CD4-positive, alpha-beta T cell treated with Interleukin-2 at 100 ng/mL for 4 hours (primary cell): ENCODE measurements around the gene YOD1.

Experiments
- DNase-seq: peaks from one replicate; pipeline ENCODE4 v3.0.0-alpha.2; 2020; ENCODE audit warnings: low spot score

The YOD1 gene

DNA sequence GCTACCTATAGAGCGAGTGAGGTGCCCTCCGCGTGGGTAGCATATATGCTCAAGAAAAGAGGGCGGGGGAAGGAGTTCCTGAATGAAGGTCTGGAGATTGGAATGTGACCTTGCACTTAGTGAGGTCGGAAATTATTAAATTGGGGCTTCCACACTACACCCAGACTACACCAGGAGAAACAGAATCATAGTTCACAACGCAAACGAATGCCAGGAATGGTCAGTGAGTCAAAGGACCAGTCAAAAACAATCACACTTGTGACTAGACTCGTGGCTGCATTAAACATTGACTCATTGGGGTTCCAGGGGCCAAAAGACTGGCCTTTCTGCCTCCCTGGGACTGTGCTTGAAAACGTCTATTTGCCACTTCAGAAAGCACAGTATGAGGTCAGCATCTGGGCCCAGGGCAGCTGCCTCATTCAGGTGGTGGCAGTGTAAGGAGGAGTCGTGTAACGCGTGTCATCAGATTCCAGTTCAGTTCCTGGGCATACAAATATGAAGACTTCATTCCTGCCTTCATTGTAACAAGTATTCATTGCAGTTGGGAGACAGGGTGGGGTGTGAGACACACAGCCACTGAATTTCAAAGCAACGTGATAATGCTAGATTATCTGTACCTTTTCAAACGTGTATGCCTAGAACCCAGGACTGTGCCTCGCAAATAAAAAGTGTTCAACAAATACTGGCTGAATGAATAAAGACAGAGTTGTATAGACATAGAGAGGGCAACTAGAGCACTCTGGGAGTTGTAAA is at the start of gene YOD1:
Gene YOD1, minus strand, starts transcription at position 18 of the 753 bp plus-strand sequence. CDS start 178 bp downstream, outside the sequence.
- DNase-seq, result no peak

DNA sequence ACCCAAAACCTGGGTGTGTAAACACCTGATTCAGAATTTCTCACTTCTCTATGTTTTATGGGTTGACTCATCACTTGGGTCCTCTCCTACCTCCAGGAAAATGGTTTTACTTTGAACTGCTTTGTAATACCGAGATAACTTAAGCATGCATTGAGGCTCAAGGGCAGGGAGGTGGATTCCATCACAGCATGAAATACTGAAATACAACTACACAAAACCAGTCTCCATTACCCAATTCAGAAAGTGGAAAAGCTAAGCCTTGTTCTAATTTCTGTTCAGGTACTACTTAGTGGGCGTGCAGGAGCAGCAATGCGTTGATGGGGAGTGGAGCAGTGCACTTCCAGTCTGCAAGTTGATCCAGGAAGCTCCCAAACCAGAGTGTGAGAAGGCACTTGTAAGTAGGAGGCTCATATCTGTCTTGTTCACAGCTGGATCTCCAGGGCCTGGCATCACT is 46.9 kb upstream of the YOD1 start:
- no peak for DNase-seq

DNA sequence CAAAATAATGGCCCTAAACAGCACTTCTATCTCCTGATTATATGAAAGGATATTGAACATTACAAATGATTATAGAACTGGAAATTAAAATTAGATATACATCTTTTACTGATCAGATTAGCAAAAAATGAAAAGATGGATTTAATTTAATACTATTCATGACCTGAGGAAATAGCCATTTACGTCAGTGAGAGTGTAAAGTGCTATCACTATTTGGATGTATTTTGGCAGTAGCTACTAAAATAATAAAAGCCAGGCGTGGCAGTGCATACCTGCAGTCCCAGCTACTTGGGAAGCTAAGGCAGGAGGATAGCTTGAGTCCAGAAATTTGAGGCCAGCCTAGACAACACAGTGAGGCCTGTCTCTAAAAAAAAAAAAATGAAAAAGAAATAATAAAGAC is 42.9 kb upstream of the YOD1 start:
- DNase-seq, result no peak

DNA sequence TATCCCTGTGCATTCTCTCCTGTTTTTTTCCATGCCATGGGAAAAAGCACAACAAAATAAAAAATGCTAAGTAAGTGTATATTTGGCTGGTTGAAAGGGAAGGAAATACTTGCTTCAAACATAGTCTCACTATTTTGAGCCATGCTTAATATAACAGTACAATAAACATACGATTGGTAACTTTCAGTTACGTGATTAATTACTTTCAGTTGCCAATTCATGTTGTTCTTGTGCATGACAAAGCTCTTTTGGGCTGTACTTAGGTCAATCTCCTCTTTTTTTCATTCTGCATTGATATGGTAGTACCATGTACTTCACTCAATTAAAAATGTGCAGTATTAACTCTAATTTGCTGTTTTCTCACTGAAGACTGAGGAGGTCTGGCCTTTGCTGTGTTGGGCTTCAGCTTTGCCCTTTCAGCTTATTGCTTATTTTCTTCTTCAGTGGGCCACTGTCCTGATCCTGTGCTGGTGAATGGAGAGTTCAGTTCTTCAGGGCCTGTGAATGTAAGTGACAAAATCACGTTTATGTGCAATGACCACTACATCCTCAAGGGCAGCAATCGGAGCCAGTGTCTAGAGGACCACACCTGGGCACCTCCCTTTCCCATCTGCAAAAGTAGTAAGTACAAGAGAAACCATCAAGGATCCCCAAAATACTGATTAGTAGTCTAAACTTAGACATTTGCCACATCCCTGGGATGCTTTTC is 40.3 kb upstream of the YOD1 start:
- DNase-seq, result no peak

DNA sequence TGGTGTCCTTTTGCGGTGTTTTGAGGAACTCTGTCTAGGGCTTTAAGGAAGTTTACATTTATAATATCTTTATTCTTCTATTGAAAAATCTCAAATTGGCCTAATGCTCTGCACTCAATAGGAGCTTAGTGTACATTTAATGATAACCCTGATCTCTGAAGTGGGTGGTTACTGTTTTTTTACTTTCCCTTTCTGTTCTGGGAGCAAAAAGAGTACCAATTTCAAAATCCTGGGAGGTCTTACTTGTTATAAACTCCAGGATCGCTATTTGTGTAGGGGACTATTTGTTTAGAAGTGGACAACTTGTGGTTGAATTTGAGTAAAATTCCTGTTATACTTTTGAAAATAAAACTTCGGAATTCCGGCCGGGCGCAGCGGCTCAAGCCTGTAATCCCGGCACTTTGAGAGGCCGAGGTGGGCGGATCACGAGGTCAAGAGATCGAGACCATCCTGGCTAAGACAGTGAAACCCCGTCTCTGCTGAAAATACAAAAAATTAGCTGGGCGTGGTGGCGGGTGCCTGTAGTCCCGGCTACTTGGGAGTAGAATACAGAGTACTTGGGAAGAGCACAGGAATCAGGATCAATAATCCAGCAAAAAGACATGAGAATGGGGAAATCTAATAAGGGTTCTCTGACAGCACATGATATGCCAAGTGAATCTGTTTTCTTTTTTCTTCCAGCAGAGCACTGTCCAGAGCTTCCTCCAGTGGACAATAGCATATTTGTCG is 38.8 kb upstream of the YOD1 start:
- DNase-seq, result no peak

DNA sequence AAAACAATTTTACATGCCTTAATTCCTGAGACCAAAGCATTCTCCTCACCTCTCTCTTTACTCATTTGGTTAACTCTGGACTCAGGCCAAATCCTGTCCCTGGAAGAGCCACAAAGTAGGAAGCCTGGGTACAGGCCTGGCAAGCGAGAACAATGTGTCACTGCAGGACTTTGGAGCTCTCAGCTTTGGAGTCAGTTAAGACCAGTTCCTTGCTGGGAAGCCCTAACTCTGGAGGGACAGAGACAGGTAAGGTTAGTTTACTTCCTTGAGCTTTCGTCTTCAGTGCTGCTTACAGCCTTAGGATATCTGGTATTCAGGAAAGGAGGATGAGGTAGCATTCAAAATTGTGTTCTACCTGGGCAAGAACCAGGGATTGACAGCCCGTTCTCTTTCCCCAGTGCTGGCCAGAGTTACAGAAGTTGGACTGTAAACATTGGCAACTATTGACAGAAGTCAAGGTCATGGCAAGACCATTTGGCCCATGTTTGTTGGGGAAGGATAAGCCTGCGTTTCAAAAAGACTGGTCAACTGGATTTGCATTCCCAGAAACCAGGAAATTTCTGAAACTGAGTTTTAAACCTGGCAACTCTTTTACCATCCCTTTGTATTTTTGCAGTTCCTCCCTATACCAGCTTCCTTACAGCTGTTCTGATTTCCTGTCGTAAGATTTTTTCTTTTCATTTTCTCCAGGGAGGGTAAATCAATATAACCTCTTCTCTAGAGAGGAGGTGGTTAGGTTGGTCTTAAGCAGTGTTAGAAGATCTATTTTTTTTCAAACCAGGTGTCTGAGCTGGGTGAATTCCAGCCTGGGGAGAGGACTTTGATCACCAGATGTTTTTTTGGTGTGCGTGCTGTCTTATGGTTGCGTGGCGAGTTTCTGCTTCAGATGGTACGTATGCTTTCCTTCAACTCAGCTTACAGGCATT is 38.0 kb upstream of the YOD1 start, which contains the start of gene C4BPB:
Gene C4BPB, plus strand, starts transcription at position 160 of the 926 bp plus-strand sequence. Its CDS starts 672 bp downstream, at position 832.
- no peak for DNase-seq

DNA sequence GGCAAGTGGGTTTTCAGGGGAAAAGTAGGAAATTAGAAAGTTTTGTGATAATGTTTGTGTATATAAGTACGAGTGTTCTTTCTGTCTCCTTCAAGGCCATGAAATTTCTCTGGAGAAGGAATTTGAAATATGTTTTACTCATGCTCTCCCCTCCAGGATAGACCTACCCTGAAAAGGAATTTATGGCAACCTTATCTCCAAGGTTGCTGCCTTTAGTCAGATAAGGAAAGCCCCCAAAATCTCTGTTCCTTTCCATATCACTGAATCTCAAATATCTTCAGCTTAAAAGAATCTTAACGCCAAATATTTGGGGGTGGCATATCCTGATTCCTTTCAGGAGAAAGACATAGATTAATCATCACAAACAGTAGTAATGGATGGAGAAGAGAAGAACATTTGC is 37.2 kb upstream of the YOD1 start:
- DNase-seq, result no peak

DNA sequence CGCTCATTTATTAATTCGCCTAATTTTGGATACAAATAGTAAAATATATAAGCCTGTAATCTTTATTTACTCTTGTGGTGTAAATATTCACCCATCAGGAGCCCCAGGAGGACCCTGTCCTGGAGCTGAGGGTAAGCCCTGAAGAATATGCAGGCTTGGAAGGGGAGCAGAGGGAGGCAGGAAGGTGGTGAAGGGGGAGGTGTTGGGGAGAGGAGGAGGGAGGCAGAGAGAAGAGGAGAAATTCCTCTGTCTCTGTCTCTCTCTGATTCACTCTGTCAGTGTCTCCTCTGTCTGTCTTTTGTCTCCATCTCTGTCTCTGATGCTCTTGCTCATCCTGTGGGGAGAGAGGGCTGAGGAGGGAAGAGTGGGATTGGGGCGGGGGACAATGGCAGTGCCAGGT is 34.9 kb upstream of the YOD1 start:
- no peak for DNase-seq

DNA sequence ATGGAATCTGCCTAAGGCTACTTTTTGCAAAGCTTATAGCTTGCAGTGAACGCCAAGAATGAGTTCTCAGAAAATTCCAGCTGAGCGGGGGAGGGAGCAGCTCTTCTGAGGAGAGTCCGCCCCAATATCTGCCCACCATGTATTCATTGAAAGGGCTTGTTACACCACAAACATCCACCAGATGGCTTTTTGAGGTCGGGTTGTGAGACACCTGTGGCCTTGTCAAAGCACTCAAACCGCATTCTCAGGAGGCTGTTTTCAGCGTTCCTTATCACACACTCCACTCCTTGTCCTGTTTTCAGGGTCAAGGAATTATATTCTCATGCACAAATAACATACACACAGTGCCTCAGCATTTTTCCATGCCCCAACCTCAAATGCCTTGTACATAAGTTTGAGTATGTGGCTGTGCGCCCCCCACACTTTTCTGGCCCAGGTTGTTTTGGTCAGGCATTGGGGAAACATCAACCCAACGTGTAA is 33.7 kb upstream of the YOD1 start:
- peak; percentile 67 for DNase-seq

DNA sequence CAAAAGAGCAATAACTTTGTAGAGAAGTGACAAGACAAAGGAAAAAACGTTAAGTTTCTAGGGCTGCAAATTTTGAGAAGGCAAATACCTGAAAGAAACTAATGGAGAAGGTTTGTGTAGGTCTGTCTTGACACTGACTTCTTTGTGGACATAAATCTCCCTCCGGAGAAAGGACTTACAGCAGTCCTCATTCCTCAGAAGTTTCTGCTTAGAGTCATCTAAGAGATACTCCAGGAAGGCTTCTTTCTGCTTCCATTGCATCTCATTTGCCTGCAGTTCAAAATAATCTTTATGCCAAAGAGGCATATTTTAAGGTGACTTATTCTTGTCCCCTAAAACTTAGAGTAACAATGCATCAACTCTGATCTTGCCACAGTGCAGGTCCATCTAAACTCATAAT is 33.2 kb upstream of the YOD1 start:
- DNase-seq, result no peak

DNA sequence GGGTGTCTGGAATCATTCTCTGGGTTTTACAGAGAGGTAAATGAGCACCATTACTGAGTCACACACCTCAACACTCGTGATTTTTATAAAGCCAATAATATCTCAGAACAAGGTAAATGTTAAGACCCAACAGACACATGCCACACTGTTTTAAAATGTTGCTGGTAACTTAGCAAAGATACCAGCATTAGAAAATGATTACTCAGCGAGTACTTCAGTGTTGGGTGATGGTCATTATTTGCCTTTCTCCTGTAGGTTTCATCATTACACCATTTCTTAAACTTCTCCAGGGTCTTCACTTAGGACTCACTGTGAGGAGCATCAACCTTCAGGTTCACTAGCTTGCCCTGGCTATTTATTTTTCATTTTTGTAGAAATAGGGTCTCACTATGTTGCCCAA is 30.8 kb upstream of the YOD1 start:
- DNase-seq, result no peak

DNA sequence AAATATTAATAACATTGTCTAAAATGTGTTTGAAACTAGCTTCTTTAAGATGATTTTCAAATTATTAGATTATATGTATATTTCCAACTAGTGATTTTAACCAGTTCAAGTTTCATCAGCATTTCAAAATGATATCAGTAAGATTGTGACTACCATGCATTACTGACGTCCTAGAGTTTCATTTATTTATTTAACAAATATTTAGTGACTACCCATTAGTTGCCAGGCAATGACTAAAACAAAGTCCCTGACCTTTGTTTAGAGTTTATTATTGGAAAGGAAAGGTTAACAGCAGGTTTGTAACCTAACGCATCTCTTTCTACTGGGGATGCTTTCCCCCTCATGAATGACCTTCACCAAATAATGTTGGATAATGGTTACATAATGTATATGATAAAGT is 30.1 kb upstream of the YOD1 start:
- no peak for DNase-seq

DNA sequence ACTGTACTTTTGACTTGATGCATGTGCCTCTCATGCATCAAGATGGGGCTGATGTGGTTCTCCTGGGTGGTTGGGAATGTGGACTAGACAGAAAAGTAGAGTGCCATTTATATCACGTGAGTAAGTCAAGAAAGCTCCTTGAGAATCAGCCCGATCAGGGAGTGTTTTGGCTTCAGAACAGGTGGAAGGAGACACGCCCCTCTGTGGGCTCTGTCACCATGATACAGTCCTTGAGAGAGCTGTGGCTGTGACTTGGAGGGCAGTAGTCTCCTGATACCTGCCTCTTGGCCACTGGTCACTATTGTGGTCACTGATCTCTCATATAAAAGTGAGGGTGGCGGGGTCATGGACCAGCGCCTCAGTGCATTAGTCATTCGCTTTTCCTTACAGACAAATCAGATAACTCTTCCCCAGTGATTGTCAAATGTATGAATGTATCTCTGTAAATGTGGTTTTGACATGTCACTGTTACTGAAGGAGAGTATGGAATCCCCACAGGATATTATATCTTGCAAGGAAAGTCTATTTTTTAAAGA is 28.8 kb upstream of the YOD1 start:
- DNase-seq, result no peak

DNA sequence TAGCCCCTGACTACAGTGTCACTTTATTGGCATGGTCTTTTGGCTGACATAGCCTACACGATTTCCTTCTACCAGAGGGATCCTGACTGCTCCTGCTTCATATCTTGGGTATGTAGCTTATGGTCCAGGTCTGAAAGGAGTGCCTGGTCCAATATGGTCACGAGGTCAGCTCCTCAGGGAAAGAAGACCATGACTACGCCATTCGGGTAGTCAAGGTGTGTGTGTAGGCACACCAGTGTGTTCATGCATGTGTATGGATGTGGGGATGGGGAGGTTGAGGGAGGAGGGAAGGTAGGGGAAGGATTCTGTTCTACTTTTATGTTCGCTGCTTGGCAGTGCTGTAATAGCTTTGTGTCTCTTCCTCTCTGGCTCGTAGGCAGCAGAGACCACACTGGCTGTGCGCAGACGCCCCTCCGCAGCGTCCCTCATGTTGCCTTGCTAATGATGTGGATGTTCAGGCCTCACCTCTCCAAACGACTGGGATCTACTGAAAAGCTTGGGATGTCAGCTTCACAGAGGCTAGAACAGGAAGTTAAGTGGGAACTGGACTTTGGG is 27.6 kb upstream of the YOD1 start:
- DNase-seq, result no peak

DNA sequence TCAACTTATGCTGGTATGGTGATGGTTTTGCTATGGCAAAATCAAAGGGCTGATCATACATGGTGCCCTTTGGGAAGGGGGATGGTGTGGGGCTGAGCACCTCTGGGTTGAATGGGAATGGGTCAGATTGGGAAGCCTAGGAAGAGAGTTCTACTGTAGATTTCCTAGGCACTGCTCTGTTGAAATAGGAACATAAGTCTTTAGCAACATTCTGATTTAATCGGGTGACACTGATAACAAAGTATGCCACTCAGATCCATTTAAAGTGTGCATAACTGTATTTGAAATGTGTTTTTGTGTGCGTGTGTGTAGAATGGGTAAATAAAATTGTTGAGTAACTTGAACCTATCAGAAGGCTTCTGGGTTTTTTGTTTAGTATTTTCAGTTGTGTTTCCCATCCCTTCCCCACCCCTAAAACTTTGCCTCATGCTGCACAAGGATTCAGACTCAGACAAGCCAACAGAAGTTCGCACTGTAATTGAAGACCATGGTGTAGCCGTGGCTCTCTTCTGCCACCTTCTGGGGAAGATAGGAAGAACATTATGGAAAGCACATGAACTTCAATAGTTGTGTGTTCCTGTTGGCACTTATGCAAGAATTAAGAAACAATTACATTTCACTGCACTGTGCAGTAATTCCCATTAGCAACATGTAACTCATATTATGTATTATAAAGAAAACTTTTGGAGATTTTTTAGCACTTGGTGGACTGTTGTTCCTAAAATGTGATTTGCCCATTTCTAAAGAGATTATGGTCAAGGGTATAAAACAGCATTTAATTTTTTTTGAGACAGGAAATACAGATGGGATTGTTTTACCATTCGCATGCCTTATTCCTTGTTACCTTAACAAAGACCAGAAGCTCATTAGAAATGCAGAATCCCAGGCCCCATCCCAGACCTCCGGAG is 26.7 kb upstream of the YOD1 start:
- peak; percentile 84 for DNase-seq

DNA sequence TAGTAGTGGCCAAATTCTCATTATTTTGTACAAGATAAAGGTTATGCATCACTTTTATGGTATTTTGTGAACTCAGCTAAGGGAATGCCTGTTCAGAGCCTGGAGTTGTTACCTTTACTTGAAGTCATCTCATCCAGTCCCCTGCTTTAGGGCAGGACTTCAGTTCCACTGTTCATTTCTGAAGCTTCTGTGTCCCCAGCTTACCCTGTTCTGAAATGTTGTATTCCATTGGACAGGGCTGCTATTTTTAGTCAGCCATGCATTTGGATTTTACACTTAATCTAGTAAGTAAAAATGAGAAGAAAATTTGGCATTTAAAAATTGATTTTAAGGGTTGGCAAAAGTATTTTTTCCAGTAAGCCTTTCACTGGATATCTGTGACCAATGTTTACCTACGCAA is 26.0 kb upstream of the YOD1 start:
- no peak for DNase-seq

DNA sequence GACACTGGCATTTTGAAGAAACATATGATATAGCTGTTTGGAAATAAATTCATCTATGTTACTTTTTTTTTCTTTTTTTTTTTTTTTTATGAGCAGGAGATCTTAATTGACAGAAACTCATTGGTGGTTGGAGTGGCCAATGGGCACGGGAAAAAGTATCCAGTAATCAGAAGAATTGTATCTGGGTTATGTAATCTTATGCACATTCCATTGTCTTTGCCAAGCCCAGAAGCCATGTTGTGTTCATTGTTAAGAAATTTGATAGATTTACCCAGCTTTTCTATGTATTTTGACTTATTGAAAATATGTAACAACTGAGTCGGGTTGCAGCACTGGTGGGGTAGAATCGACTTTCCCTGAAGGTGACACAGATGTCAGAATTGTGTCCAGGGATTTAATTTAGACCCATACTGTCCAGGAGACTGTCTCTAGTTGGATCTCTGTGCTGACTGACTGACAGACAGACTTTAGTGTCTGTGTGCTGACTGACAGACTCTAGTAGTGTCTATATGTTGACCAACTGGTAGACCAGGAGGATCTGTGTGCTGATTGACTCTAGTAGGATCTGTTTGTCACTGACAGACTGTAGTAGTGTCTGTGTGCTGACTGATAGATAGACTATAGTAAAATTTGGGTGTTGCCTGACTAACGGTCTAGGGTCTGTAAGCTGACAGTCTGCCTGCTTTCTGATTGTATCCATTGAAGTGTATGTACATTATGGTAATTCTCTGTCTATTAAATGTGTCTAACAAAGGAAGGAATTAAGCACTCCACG is 25.4 kb upstream of the YOD1 start:
- no peak for DNase-seq

DNA sequence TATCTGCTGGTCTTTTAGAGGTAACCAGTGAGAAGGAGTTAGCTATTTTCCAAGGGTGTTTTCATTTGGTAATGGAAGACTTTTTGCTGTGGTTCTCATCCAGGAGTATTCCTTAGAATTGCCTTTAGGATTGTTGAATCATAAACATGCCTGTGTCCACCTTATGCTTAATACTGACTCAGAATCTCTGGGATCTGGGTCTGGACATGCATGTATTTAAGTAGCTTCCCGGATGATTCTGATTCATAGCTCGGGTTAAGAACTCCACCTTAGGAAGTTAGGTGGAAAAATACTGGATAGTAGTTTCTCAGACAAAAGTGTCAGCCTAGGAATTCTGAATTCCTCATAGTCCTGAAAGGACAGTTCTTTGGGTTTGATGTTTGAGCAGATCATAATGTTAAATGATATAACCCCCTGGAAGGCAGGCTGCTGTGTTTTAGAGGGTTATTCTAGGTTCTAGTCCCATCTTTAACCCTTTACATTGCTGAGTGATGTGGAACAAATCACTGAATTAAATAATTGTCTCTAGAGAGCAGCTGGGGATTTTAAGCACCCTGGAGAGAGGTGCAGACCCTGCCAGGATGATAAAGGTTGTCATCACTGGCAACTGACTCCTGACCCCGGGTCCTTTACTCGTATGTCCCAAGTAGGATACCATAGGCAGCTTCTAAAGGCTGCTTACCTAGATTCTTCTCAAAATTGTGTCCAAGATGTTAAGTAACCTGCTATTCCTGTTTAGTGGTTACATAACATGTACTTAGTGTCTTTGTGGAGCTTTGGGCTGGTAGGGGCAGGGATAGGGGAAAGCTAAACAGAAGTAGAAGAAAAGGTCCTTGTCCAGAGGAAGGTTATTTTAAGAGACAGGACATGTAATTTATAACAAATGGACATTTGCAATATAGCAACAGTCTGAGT is 23.2 kb upstream of the YOD1 start:
- no peak for DNase-seq
